ENCODE measurements around the gene ENTPD5.

DNA sequence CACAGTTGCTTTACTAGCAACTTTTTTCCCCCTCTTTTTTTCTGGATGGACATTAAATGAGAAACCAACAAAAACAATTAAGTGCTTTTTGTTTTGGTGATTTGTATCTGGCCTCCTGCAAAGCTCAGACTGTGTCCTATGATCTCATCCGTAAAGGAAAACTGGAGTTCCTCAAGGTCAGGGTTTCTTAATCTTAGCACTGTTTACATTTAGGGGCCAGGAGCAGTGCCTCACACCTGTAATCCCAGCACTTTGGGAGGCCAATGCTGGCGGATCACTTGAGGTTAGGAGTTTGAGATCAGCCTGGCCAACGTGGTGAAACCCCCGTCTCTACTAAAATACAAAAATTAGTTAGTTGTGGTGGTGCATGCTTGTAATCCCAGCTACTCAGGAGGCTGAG lies 28.0 kb downstream of the ENTPD5 start:
- TF ChIP-seq, protein P1, sequence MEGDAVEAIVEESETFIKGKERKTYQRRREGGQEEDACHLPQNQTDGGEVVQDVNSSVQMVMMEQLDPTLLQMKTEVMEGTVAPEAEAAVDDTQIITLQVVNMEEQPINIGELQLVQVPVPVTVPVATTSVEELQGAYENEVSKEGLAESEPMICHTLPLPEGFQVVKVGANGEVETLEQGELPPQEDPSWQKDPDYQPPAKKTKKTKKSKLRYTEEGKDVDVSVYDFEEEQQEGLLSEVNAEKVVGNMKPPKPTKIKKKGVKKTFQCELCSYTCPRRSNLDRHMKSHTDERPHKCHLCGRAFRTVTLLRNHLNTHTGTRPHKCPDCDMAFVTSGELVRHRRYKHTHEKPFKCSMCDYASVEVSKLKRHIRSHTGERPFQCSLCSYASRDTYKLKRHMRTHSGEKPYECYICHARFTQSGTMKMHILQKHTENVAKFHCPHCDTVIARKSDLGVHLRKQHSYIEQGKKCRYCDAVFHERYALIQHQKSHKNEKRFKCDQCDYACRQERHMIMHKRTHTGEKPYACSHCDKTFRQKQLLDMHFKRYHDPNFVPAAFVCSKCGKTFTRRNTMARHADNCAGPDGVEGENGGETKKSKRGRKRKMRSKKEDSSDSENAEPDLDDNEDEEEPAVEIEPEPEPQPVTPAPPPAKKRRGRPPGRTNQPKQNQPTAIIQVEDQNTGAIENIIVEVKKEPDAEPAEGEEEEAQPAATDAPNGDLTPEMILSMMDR (conservative IDR thresholded peaks at IDR 0.05): no peak
- no peak for TF ChIP-seq ZFX (IDR thresholded peaks at IDR 0.05)
